Measurements from ENCODE around the gene THRSP.

The THRSP gene

DNA sequence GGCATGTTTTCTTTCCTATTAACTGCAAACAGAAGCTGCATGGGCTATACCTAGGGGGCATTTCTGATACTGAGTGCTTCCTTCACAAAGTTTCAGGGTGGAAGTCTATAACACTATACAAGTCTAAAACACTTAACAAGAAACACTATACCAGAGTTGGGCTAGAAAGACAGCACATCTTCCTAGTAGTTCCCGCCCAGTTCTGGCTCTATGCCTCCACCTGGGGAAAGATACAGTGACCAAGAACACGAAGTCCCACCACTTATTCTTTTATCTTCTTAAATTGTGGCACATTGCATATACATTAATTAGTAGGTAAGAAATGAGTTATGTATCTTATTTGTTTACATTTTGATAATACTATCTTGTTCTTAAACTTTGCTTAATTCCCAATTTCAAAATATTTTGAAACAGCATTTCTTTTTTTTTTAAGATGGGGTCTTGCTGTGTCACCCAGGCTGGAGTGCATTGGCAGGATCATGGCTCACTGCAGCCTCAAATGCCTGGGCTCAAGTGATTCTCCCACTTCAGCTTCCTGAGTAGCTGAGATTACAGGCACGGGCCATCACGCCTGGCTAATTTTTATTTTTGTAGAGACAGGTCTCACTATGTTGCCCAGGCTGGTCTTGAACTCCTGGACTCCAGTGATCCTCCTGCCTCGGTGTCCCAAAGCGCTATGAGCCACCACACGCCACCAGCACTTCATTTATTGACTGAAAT is 34.2 kb downstream of the THRSP start:
- no peak for DNase-seq (ENCODE audit: low read depth)

DNA sequence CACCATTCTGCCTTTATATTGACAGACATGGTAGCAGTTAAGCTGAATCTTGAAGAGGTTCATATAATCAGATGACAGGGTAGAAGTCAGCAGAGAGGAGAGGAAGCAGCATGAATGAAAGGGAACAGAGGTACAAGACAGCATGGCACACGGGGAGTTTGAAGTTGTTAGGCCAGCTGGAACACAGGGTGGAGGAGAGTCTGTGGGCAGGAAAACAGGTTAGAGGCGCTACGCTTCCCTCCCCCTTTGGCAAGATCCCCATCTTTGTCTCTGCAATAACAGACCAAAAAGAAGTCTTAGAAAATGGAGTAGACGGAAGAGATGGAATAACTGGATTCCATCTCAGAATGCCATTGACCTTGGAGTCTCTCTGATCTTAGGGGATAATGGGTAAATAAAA is 36.0 kb downstream of the THRSP start:
- DNase-seq (ENCODE audit: low read depth), result no peak

DNA sequence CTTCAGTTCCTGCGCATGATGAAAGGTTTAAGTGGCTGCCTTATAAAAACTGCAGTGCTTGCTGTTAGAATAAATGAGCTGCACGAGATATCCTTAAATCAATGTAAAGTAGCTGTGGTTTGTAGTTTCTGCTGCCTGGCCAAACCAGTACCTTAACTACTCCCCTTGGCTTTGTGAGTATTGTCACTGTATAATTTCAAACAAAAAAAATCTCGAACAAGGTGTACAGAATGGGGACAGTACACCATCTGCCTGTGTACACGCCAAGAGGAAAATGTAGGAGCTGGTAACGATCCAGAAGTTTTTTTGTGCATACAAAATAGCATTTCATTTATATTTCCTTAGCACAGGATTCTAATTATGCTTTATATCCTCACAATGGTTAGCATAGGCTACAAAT is 36.6 kb downstream of the THRSP start:
- no peak for DNase-seq (ENCODE audit: low read depth)

DNA sequence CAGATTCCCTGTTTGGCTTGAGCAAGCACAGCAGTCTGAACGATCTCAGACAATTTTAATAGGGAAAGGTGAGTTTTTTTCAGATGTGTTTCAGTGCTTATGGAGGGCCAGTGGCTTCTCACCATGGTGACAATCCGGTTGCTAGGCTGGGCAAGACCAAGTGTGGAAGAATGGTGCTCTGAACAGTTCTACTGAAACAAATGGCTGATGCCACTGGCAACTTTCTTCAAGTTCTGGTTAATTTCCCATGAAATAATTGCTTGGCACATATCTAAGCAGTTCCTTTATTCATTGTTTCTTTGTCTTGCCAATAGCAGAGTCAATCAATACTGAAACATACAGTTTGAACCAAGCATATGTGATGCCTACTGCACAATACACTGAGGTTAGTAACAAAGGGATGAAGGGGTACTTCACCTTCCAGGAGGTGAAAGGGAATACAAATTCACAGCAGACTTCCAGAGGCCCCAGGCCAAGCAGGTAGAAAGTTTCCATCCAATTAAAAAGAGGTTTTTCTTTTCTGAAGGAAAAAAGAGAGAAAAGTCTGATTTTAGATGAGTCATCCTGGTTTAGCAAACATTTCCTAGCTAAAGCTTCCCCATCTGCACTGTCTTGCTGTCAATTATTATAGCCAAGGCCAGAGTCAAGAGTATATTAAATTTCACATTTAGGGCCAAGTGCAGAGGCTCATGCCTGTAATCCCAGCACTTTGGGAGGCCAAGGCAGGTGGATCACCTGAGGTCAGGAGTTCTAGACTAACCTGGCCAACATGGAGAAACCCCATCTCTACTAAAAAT is 37.2 kb downstream of the THRSP start:
- DNase-seq (ENCODE audit: low read depth), result no peak

DNA sequence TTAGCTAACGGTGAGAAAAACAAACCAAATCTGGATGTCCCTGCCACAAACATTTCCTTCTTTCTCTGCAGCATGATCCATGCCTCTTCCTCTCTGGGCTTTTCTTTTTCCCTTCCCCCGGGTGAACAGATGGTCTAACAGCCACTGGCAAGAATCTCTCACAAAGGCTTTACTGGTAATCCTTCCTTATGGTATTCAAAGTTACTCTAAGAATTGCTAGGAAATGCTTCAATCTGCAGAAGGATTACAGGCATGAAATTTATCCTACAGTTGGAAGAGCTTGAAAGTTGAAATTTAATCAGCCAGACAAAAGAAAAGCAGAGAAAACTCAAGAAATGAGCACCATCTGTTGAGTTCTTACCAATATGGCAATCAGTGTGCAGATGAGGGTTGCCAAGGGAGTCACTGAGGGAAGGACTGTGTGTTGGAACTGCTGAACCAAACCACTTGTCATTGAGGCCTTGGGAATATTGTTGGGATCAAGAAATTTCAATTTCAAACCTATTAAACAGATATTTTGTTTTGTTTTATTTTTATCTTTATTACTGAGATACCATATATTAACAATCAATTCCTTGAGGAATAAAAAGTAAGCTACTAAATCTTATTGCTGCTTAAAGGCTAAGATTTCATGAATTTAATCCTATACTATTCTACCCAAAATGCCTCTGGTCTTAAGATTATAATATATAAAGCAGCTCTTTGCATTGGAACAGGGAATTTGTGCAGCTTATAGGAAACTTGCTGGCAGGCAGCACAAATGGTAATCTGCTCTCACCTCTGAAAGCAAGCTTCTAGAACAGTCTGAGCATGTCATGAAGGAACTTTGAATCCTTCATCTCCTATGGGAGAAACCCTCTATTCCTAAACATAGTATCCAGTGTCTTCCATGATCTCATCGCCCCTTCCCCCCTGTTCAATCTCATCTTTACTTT is 45.7 kb downstream of the THRSP start:
- DNase-seq (ENCODE audit: low read depth), result no peak

DNA sequence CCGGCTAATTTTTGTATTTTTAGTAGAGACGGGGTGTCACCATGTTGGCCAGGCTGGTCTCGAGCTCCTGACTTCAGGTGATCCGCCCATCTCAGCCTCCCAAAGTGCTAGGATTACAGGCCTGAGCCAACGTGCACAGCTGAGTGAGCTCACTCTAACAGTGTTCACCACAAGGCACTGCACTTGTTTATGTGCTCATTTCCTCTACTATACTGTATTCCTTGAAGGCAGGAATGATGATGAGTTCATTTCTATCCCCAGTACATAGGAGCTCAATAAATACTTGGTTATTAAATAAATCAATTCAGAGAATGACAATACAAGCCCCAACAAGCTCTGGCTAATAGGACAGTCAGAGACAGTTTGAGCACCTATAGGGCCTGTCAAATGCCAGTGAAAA is 46.7 kb downstream of the THRSP start:
- no peak for DNase-seq (ENCODE audit: low read depth)

DNA sequence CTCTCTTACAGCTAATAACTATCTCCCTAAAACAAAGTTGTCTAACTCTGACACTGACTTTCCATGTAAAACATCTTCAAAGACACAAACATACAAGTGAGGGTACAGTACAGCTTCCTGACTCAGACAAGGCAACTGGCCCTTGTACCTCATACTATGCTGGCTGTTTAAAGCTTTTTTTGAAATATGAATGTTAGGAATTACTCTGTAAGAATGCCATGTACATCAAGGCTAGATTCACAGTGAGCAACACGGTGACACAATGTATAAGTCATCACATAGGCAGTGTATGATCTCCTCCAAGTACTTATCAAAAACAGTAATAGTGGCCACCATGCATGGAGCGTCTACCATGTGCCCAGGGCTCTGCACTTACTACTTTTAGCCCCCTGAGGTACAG is 47.2 kb downstream of the THRSP start:
- peak; percentile 31 for DNase-seq (ENCODE audit: low read depth)

DNA sequence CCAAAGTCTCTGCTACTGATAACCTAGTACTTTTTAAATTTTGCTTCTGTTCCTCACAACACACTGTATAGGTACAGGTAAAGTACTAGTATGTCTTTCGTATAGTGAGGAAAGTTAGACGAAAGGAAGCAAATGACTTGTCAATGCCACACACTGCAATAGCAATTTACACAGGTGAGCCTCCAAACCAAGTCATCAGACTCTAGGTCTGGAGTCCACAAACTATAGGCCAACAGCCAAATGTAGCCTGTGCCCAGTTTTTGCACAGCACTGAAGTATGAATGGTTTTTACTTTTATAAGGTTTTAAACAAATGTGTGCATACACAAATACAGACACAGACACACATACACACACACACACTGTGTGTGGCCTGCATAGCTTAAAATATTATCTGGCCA is 47.6 kb downstream of the THRSP start:
- no peak for DNase-seq (ENCODE audit: low read depth)

DNA sequence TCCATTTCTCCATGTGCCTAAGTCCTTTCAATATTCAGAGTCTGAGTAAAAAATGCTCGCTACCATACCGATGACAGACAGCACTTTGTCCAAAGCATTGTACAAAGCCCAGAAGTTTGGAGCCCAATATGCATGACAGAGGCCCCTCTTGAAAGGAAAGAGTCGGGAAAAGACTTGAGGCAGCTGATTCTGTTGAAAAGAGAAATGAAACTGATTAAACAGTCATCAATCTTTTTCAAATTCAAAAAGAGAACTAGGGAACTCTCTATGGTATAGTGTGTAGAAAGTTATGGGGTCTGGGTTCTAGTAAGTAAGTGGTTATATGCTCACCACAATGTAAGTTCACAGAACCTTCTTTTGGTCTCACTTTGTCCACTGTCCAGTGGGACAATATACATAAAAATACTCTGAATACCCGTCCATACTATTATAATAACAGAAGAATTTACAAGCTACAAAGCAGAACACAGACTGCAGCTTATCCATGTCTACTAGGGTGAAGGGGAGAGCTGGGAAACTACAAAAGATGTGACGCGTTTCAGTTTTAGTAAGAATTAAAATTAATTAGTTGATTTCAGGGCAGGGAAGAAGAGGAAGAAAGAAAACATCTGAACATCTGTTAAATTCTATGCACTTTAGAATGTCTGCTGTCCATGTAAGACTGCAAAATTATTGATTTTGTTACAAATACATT is 49.1 kb downstream of the THRSP start:
- DNase-seq (ENCODE audit: low read depth), result no peak
